ENCODE results near the gene OAF. TPM values are rescaled to one million over a fixed set of nuclear protein-coding genes. Genes with fewer than 3 reads are reported as not detected.

OAF gene
- total RNA-seq, 3 donors from 2014 or later (not counting 1 experiment from before 2014, with no cell fraction given) = 2.8 to 5.1 (median 3.8) TPM

- H3K27me3 Mint-ChIP-seq (ENCODE audit: low read depth in 2 of 2) = peaks cover 31 to 57% of the 10 kb centered on the region in 2 donors
- no peak for ATAC-seq
Measured at GRCh38 chr11:120254788-120255518, 44.1 kb downstream of the OAF start.

GRCh38 chr11:120255519-120255866 lies 44.7 kb downstream of the OAF start:
- H3K27me3 ChIP-seq (ENCODE audit: control insufficient read depth, insufficient read depth, low read length) = peaks cover 6% of the 10 kb centered on the region
- Mint-ChIP-seq H3K27me3 (ENCODE audit: low read depth in 2 of 2) (peaks cover 28 to 54% of the 10 kb centered on the region in 2 donors), H3K9me3 (no peaks in the 10 kb centered on the region), H3K4me3 (no peak overlapping the region), H3K4me1 (no peaks in the 10 kb centered on the region), H3K27ac (no peak overlapping the region), H3K36me3 (no peaks in the 10 kb centered on the region)
- H3K36me3 ChIP-seq (ENCODE audit: control insufficient read depth, insufficient read depth, low read length) = no peaks in the 10 kb centered on the region
- no peak for TF ChIP-seq CTCF (IDR thresholded peaks at IDR 0.05)
- H3K4me1 ChIP-seq (ENCODE audit: control insufficient read depth, insufficient read depth, low read length) = no peaks in the 10 kb centered on the region
- DNase-seq (no peak), ATAC-seq (no peak)
- no peak overlapping the region for H3K27ac ChIP-seq (ENCODE audit: low read length)
- intact Hi-C loops (cut with micrococcal nuclease) = no loop called here
- 9% methylated on average over 8 of the region's 9 CpGs for WGBS (ENCODE audit: insufficient coverage)
- no peaks in the 10 kb centered on the region for H3K9me3 ChIP-seq (ENCODE audit: control insufficient read depth, insufficient read depth, low read length)
- H3K4me3 ChIP-seq (ENCODE audit: low read length) = no peak overlapping the region

More at GRCh38 chr11:120254788-120255518, 44.1 kb downstream of the OAF start:
- Mint-ChIP-seq H3K9me3 (no peaks in the 10 kb centered on the region), H3K36me3 (no peaks in the 10 kb centered on the region), H3K27ac (no peak overlapping the region), H3K4me1 (no peaks in the 10 kb centered on the region), H3K4me3 (no peak overlapping the region)
- H3K27ac ChIP-seq (ENCODE audit: low read length) = no peak overlapping the region
- no peaks in the 10 kb centered on the region for H3K9me3 ChIP-seq (ENCODE audit: control insufficient read depth, insufficient read depth, low read length)
- H3K27me3 ChIP-seq (ENCODE audit: control insufficient read depth, insufficient read depth, low read length) = peaks cover 6% of the 10 kb centered on the region
- no peaks in the 10 kb centered on the region for H3K4me1 ChIP-seq (ENCODE audit: control insufficient read depth, insufficient read depth, low read length)
- TF ChIP-seq CTCF (IDR thresholded peaks at IDR 0.05) = no peak
- DNase-seq = no peak
- intact Hi-C loops (cut with micrococcal nuclease) = no loop called here
- WGBS (ENCODE audit: insufficient coverage) = 9% methylated on average over 13 of the region's 13 CpGs
- no peaks in the 10 kb centered on the region for H3K36me3 ChIP-seq (ENCODE audit: control insufficient read depth, insufficient read depth, low read length)
- H3K4me3 ChIP-seq (ENCODE audit: low read length) = no peak overlapping the region

- intact Hi-C loops (cut with micrococcal nuclease) = no loop called here
- Mint-ChIP-seq H3K27me3 (ENCODE audit: low read depth in 2 of 2) (peaks cover 33 to 61% of the 10 kb centered on the region in 2 donors), H3K4me1 (no peaks in the 10 kb centered on the region)
Measured at GRCh38 chr11:120256178-120256577, 45.3 kb downstream of the OAF start.

More at GRCh38 chr11:120256178-120256577, 45.3 kb downstream of the OAF start:
- Histone ChIP-seq H3K4me3 (ENCODE audit: low read length) (no peak overlapping the region), H3K27me3 (ENCODE audit: control insufficient read depth, insufficient read depth, low read length) (peaks cover 6% of the 10 kb centered on the region), H3K9me3 (ENCODE audit: control insufficient read depth, insufficient read depth, low read length) (no peaks in the 10 kb centered on the region), H3K4me1 (ENCODE audit: control insufficient read depth, insufficient read depth, low read length) (no peaks in the 10 kb centered on the region), H3K27ac (ENCODE audit: low read length) (no peak overlapping the region), H3K36me3 (ENCODE audit: control insufficient read depth, insufficient read depth, low read length) (no peaks in the 10 kb centered on the region)
- DNase-seq (no peak), ATAC-seq (no peak)
- WGBS (ENCODE audit: insufficient coverage) = 58% methylated on average over 4 of the region's 4 CpGs
- H3K4me3 Mint-ChIP-seq = no peak overlapping the region
- no peak overlapping the region for H3K27ac Mint-ChIP-seq
- TF ChIP-seq CTCF (IDR thresholded peaks at IDR 0.05) = no peak
- H3K36me3 Mint-ChIP-seq = no peaks in the 10 kb centered on the region
- H3K9me3 Mint-ChIP-seq = no peaks in the 10 kb centered on the region
